ENCODE measurements around the gene MRPS34.

Gene MRPS34

GRCh38 chr16:1772908-1773702, at the start of gene MRPS34:
TSS of gene MRPS34 (minus strand) at chr16:1773134. CDS start at chr16:1773119, 15 bp downstream.
- H3K27me3 Mint-ChIP-seq = no peaks in the 10 kb centered on the region
- peak within 1 kb of the TSS; percentile 90 to 98 for H3K27ac Mint-ChIP-seq
- H3K4me3 Mint-ChIP-seq = peak within 1 kb of the TSS; percentile 93 to 96
- DNase-seq (peak; percentile 82 to 86), ATAC-seq (peak; percentile 73)
- peaks cover 46% of the 10 kb centered on the region for H3K4me1 Mint-ChIP-seq
- H3K9me3 Mint-ChIP-seq = no peaks in the 10 kb centered on the region

GRCh38 chr16:1821861-1822611, 49.1 kb upstream of the MRPS34 start:
- no peak overlapping the region for H3K27ac Mint-ChIP-seq
- peaks cover 19% of the 10 kb centered on the region for H3K4me1 Mint-ChIP-seq
- H3K27me3 Mint-ChIP-seq = no peaks in the 10 kb centered on the region
- ATAC-seq (no peak), DNase-seq (no peak)
- H3K4me3 Mint-ChIP-seq = no peak overlapping the region
- H3K9me3 Mint-ChIP-seq = no peaks in the 10 kb centered on the region

- no peak for DNase-seq
- H3K9me3 Mint-ChIP-seq = no peaks in the 10 kb centered on the region
- no peak for ATAC-seq
- no peaks in the 10 kb centered on the region for H3K27me3 Mint-ChIP-seq
- peaks cover 19% of the 10 kb centered on the region for H3K4me1 Mint-ChIP-seq
- no peak overlapping the region for H3K4me3 Mint-ChIP-seq
- no peak overlapping the region for H3K27ac Mint-ChIP-seq
Measured at GRCh38 chr16:1820946-1821290, 48.0 kb upstream of the MRPS34 start.

- H3K27me3 Mint-ChIP-seq = no peaks in the 10 kb centered on the region
- H3K4me3 Mint-ChIP-seq = no peak overlapping the region
- ATAC-seq (no peak), DNase-seq (no peak)
- no peaks in the 10 kb centered on the region for H3K9me3 Mint-ChIP-seq
- no peak overlapping the region for H3K27ac Mint-ChIP-seq
- H3K4me1 Mint-ChIP-seq = peaks cover 14% of the 10 kb centered on the region
Measured at GRCh38 chr16:1820096-1820945, 47.4 kb upstream of the MRPS34 start.

GRCh38 chr16:1819611-1820010, 46.7 kb upstream of the MRPS34 start:
- DNase-seq = no peak
- ATAC-seq = no peak
- Mint-ChIP-seq H3K9me3 (no peaks in the 10 kb centered on the region), H3K27me3 (no peaks in the 10 kb centered on the region), H3K4me3 (no peak overlapping the region), H3K4me1 (peaks cover 10% of the 10 kb centered on the region), H3K27ac (peak overlapping the region in 1 of 2 donors; percentile 86)

- no peaks in the 10 kb centered on the region for H3K9me3 Mint-ChIP-seq
Measured at GRCh38 chr16:1818873-1819525, 46.1 kb upstream of the MRPS34 start.

GRCh38 chr16:1818204-1818872, 45.4 kb upstream of the MRPS34 start:
- Mint-ChIP-seq H3K9me3 (no peaks in the 10 kb centered on the region), H3K27ac (no peak overlapping the region), H3K4me1 (peaks cover 1% of the 10 kb centered on the region), H3K27me3 (no peaks in the 10 kb centered on the region), H3K4me3 (no peak overlapping the region)
- ATAC-seq (peak; percentile 31), DNase-seq (no peak)

More at GRCh38 chr16:1818873-1819525, 46.1 kb upstream of the MRPS34 start:
- DNase-seq (no peak), ATAC-seq (peak; percentile 4)
- H3K27ac Mint-ChIP-seq = no peak overlapping the region
- no peak overlapping the region for H3K4me3 Mint-ChIP-seq
- H3K4me1 Mint-ChIP-seq = peaks cover 4% of the 10 kb centered on the region
- no peaks in the 10 kb centered on the region for H3K27me3 Mint-ChIP-seq

GRCh38 chr16:1817716-1818115, 44.8 kb upstream of the MRPS34 start:
- Mint-ChIP-seq H3K27ac (no peak overlapping the region), H3K9me3 (no peaks in the 10 kb centered on the region), H3K27me3 (no peaks in the 10 kb centered on the region), H3K4me1 (peaks cover 7% of the 10 kb centered on the region), H3K4me3 (no peak overlapping the region)
- DNase-seq = no peak
- ATAC-seq = no peak

- Mint-ChIP-seq H3K9me3 (no peaks in the 10 kb centered on the region), H3K27ac (no peak overlapping the region), H3K4me1 (peaks cover 8% of the 10 kb centered on the region), H3K27me3 (no peaks in the 10 kb centered on the region), H3K4me3 (no peak overlapping the region)
- DNase-seq (no peak), ATAC-seq (no peak)
Measured at GRCh38 chr16:1817276-1817589, 44.3 kb upstream of the MRPS34 start.

GRCh38 chr16:1816396-1817275, 43.7 kb upstream of the MRPS34 start:
- no peak overlapping the region for H3K4me3 Mint-ChIP-seq
- no peak for DNase-seq
- ATAC-seq = no peak
- H3K9me3 Mint-ChIP-seq = no peaks in the 10 kb centered on the region
- H3K4me1 Mint-ChIP-seq = peaks cover 8% of the 10 kb centered on the region
- H3K27me3 Mint-ChIP-seq = no peaks in the 10 kb centered on the region
- no peak overlapping the region for H3K27ac Mint-ChIP-seq

GRCh38 chr16:1815461-1815860, 42.5 kb upstream of the MRPS34 start:
- Mint-ChIP-seq H3K27ac (peak overlapping the region in 1 of 2 donors; percentile 63), H3K4me1 (peaks cover 8% of the 10 kb centered on the region), H3K27me3 (no peaks in the 10 kb centered on the region), H3K9me3 (no peaks in the 10 kb centered on the region), H3K4me3 (no peak overlapping the region)
- ATAC-seq = no peak
- DNase-seq = no peak

GRCh38 chr16:1812732-1813163, 39.8 kb upstream of the MRPS34 start:
- ATAC-seq = peak; percentile 88

GRCh38 chr16:1810536-1810935, 37.6 kb upstream of the MRPS34 start:
- Mint-ChIP-seq H3K4me1 (peaks cover 8% of the 10 kb centered on the region), H3K4me3 (no peak overlapping the region), H3K27ac (no peak overlapping the region), H3K9me3 (no peaks in the 10 kb centered on the region), H3K27me3 (no peaks in the 10 kb centered on the region)
- no peak for ATAC-seq
- no peak for DNase-seq

More at GRCh38 chr16:1812732-1813163, 39.8 kb upstream of the MRPS34 start:
- no peaks in the 10 kb centered on the region for H3K9me3 Mint-ChIP-seq
- no peak overlapping the region for H3K4me3 Mint-ChIP-seq
- no peaks in the 10 kb centered on the region for H3K27me3 Mint-ChIP-seq
- peaks cover 8% of the 10 kb centered on the region for H3K4me1 Mint-ChIP-seq
- H3K27ac Mint-ChIP-seq = no peak overlapping the region
- DNase-seq = peak; percentile 38 to 53

GRCh38 chr16:1810106-1810505, 37.2 kb upstream of the MRPS34 start:
- Mint-ChIP-seq H3K4me3 (no peak overlapping the region), H3K27me3 (no peaks in the 10 kb centered on the region), H3K4me1 (peaks cover 8% of the 10 kb centered on the region), H3K9me3 (no peaks in the 10 kb centered on the region), H3K27ac (peak overlapping the region; percentile 13 to 49)
- ATAC-seq = no peak
- no peak for DNase-seq
